Liver (tissue), 9 donors: ENCODE data around the gene ANKRD9. TPM values are rescaled to one million over a fixed set of nuclear protein-coding genes. Genes with fewer than 3 reads are reported as not detected.

Source experiments
- DNase-seq: peaks from one replicate; pipeline ENCODE4 v3.0.0-alpha.2; 2017; ENCODE audit warnings: low spot score
- H3K27ac ChIP-seq, 2 donors: one replicate each; pipeline ENCODE4 v1.7.0; 2013; ENCODE audit warnings: inconsistent platforms in 2 of 2, low read length in 2 of 2, control low read depth in 1 of 2, low read depth in 1 of 2, mild to moderate bottlenecking in 1 of 2
- H3K27me3 ChIP-seq, 4 donors: one replicate each; pipeline versions ENCODE4 v1.6.1 to v1.7.0; 2013; ENCODE audit warnings: low read length in 3 of 4, inconsistent platforms in 1 of 4, mild to moderate bottlenecking in 1 of 4, moderate library complexity in 1 of 4; ENCODE audit not compliant: control insufficient read depth in 4 of 4, insufficient read depth in 4 of 4
- H3K36me3 ChIP-seq, 4 donors: one replicate each; pipeline versions ENCODE4 v1.6.1 to v1.7.0; 2013; ENCODE audit warnings: low read length in 3 of 4, mild to moderate bottlenecking in 3 of 4, low read depth in 1 of 4, moderate library complexity in 1 of 4; ENCODE audit not compliant: control insufficient read depth in 4 of 4, insufficient read depth in 3 of 4
- H3K4me1 ChIP-seq, 4 donors: one replicate each; pipeline versions ENCODE4 v1.6.1 to v1.7.0; 2013; ENCODE audit warnings: low read length in 3 of 4, mild to moderate bottlenecking in 3 of 4, moderate library complexity in 1 of 4; ENCODE audit not compliant: control insufficient read depth in 4 of 4, insufficient read depth in 4 of 4
- H3K4me3 ChIP-seq, 3 donors: one replicate each; pipeline versions ENCODE4 v1.6.1 to v1.7.0; 2013; ENCODE audit warnings: low read length in 3 of 3, control low read depth in 1 of 3, low read depth in 1 of 3, mild to moderate bottlenecking in 1 of 3
- H3K9ac ChIP-seq, 2 donors: one replicate each; pipeline ENCODE4 v1.7.0; 2013; ENCODE audit warnings: low read length in 2 of 2, mild to moderate bottlenecking in 2 of 2, moderate library complexity in 2 of 2, control low read depth in 1 of 2, low read depth in 1 of 2
- H3K9me3 ChIP-seq, 4 donors: one replicate each; pipeline versions ENCODE4 v1.6.1 to v1.7.0; 2013; ENCODE audit warnings: low read length in 3 of 4; ENCODE audit not compliant: control insufficient read depth in 4 of 4
- ATF3 ChIP-seq: IDR thresholded peaks from 2 replicates; pipeline ENCODE4 v1.6.1; 2016; ENCODE audit warnings: antibody characterized with exemption
- CTCF ChIP-seq: fragments of 150-350 bp; IDR thresholded peaks from 2 replicates; pipeline ENCODE4 v1.5.1; 2017; ENCODE audit warnings: improper control_type of control experiment, low read depth, low read length; ENCODE audit not compliant: missing input control
- EGR1 ChIP-seq, 2 donors: IDR thresholded peaks; 2 replicates each; pipeline ENCODE4 v1.6.1; 2016 to 2018; ENCODE audit warnings: antibody characterized with exemption in 2 of 2, low read depth in 2 of 2
- FOXA1 ChIP-seq: IDR thresholded peaks from 2 replicates; pipeline ENCODE4 v1.6.1; 2016; ENCODE audit warnings: antibody characterized with exemption
- FOXA2 ChIP-seq: IDR thresholded peaks from 2 replicates; pipeline ENCODE4 v1.6.1; 2016; ENCODE audit warnings: antibody characterized with exemption
- GABPA ChIP-seq, 2 donors: IDR thresholded peaks in 1 of 2; conservative IDR thresholded peaks in 1 of 2; 2 replicates each; pipeline ENCODE4 v1.6.1; 2016; ENCODE audit warnings: antibody characterized with exemption in 2 of 2, mild to moderate bottlenecking in 1 of 2, moderate library complexity in 1 of 2
- HNF4A ChIP-seq, 2 donors: conservative IDR thresholded peaks; 2 replicates each; pipeline ENCODE4 v1.6.1; 2016; ENCODE audit warnings: antibody characterized with exemption in 2 of 2, mild to moderate bottlenecking in 2 of 2
- HNF4G ChIP-seq: IDR thresholded peaks from 2 replicates; pipeline ENCODE4 v1.6.1; 2016; ENCODE audit warnings: antibody characterized with exemption
- JUND ChIP-seq, 2 donors: IDR thresholded peaks; 2 replicates each; pipeline ENCODE4 v1.6.1; 2016; ENCODE audit warnings: antibody characterized with exemption in 2 of 2
- NR2F2 ChIP-seq: IDR thresholded peaks from 2 replicates; pipeline ENCODE4 v1.6.1; 2016; ENCODE audit warnings: antibody characterized with exemption
- RAD21 ChIP-seq, 2 donors: IDR thresholded peaks; 2 replicates each; pipeline ENCODE4 v1.6.1; 2016; ENCODE audit warnings: antibody characterized with exemption in 2 of 2, mild to moderate bottlenecking in 2 of 2
- RXRA ChIP-seq, 2 donors: IDR thresholded peaks; 2 replicates each; pipeline ENCODE4 v1.6.1; 2017 to 2018; ENCODE audit warnings: antibody characterized with exemption in 2 of 2, mild to moderate bottlenecking in 1 of 2
- SP1 ChIP-seq: IDR thresholded peaks from 2 replicates; pipeline ENCODE4 v1.6.1; 2018; ENCODE audit warnings: antibody characterized with exemption, mild to moderate bottlenecking
- TAF1 ChIP-seq: conservative IDR thresholded peaks from 2 replicates; pipeline ENCODE4 v1.6.1; 2016; ENCODE audit warnings: antibody characterized with exemption, mild to moderate bottlenecking
- YY1 ChIP-seq: IDR thresholded peaks from 2 replicates; pipeline ENCODE4 v1.6.1; 2016; ENCODE audit warnings: antibody characterized with exemption, mild to moderate bottlenecking
- ZBTB33 ChIP-seq: IDR thresholded peaks from 2 replicates; pipeline ENCODE4 v1.6.1; 2016; ENCODE audit warnings: antibody characterized with exemption
- WGBS: extraction: QIAGEN DNeasy Blood & Tissue Kit; methylation state at CpG from one replicate; pipeline ENCODE4 v1.1.7; 2013; 5-methylcytosine and 5-hydroxymethylcytosine counted together
- polyA plus RNA-seq, 2 donors: library from polyadenylated mRNA; stranded (reverse) in 1 of 2; unstranded in 1 of 2; fragments of 200-250 nt in 1 of 2; fragments of >200 nt in 1 of 2; fragmentation: Nextera tagmentation in 1 of 2; extraction: Ambion mirVana in 1 of 2; gene quantifications; one replicate each; pipeline versions ENCODE4 v1.2.1 to v1.2.3, GENCODE V29; 2013 to 2015
- total RNA-seq, 2 donors: library from RNA; depleted of rRNA; stranded (reverse); fragments of >200 nt; gene quantifications; one replicate each; pipeline ENCODE4 v1.2.3, GENCODE V29; 2014
- TF ChIP-seq, protein P1 (sequence below): IDR thresholded peaks from 2 replicates; pipeline ENCODE4 v1.6.1; 2016; ENCODE audit warnings: antibody characterized with exemption, mild to moderate bottlenecking
- TF ChIP-seq, protein P2 (sequence below): IDR thresholded peaks from 2 replicates; pipeline ENCODE4 v1.6.1; 2016; ENCODE audit warnings: antibody characterized with exemption
- donor health status: healthy.
- donor health status: healthy.
- donor health status: healthy.
- donor health status: healthy.
- donor health status: healthy.

ANKRD9 gene
- total and polyA plus RNA-seq, 4 donors: 1.5 to 67.5 (median 7.5) TPM

DNA sequence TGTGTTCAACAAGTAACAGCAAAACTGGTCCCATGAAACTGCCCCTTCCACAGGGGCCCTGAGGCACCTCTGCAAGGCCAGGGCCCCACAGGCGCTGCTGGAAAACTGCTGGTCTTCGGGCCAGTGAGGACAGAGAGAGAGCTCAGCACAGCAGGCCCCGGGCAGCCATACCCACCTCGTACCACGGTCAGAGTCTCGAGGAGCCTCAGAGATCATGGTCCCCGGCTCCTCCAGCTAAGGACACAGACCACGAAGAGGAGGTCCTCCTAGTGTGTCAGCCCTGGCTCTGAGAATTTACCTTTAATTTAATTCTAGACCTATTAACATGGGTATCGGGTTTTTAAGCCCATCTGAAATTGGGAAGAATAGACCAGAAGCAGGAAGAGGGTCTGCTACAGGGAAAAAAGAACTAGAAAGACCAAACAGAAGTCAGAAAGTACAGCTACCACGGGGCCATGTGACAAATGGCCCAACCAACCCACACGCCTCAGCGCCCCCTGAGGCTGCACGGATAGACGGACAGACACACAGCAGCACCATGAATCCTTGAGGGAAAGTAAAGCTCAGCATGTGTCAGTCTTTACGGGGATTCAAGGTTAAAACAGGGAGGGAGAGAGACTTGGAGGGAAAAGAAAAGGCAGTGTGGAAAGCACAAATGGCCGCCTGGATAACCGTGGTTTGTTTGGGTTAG, 22.9 kb downstream of the ANKRD9 start:
- no peak overlapping the region for H3K9ac ChIP-seq
- no peak for DNase-seq

More for the DNA sequence above, 22.9 kb downstream of the ANKRD9 start:
- no peak for TF ChIP-seq NR2F2
- TF ChIP-seq CTCF: no peak
- TF ChIP-seq GABPA (IDR thresholded peaks at IDR 0.05 in 1 of 2, conservative IDR thresholded peaks at IDR 0.05 in 1 of 2): no peak
- no peak for TF ChIP-seq RAD21 (IDR thresholded peaks at IDR 0.05)
- TF ChIP-seq EGR1 (IDR thresholded peaks at IDR 0.05; ENCODE audit: low read depth in 2 of 2): no peak
- no peak for TF ChIP-seq ZBTB33
- no peak for TF ChIP-seq FOXA2
- TF ChIP-seq, protein P1, sequence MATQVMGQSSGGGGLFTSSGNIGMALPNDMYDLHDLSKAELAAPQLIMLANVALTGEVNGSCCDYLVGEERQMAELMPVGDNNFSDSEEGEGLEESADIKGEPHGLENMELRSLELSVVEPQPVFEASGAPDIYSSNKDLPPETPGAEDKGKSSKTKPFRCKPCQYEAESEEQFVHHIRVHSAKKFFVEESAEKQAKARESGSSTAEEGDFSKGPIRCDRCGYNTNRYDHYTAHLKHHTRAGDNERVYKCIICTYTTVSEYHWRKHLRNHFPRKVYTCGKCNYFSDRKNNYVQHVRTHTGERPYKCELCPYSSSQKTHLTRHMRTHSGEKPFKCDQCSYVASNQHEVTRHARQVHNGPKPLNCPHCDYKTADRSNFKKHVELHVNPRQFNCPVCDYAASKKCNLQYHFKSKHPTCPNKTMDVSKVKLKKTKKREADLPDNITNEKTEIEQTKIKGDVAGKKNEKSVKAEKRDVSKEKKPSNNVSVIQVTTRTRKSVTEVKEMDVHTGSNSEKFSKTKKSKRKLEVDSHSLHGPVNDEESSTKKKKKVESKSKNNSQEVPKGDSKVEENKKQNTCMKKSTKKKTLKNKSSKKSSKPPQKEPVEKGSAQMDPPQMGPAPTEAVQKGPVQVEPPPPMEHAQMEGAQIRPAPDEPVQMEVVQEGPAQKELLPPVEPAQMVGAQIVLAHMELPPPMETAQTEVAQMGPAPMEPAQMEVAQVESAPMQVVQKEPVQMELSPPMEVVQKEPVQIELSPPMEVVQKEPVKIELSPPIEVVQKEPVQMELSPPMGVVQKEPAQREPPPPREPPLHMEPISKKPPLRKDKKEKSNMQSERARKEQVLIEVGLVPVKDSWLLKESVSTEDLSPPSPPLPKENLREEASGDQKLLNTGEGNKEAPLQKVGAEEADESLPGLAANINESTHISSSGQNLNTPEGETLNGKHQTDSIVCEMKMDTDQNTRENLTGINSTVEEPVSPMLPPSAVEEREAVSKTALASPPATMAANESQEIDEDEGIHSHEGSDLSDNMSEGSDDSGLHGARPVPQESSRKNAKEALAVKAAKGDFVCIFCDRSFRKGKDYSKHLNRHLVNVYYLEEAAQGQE: no peak
- TF ChIP-seq FOXA1: no peak
- TF ChIP-seq JUND (IDR thresholded peaks at IDR 0.05): no peak
- TF ChIP-seq HNF4G: no peak
- no peak for TF ChIP-seq TAF1
- TF ChIP-seq SP1: no peak
- TF ChIP-seq HNF4A (conservative IDR thresholded peaks at IDR 0.05): no peak
- TF ChIP-seq ATF3: no peak
- no peak for TF ChIP-seq YY1
- TF ChIP-seq, protein P2, sequence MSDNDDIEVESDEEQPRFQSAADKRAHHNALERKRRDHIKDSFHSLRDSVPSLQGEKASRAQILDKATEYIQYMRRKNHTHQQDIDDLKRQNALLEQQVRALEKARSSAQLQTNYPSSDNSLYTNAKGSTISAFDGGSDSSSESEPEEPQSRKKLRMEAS: no peak
- no peak for TF ChIP-seq RXRA (IDR thresholded peaks at IDR 0.05)
- Histone ChIP-seq H3K27me3 (no peaks in the 10 kb centered on the region), H3K36me3 (no peaks in the 10 kb centered on the region), H3K4me3 (no peak overlapping the region), H3K9me3 (peaks cover 0 to 2% (median 0%) of the 10 kb centered on the region in 4 donors), H3K27ac (no peak overlapping the region), H3K4me1 (no peaks in the 10 kb centered on the region)
- 90% methylated on average over 17 of the region's 17 CpGs for whole genome bisulfite sequencing
